HG02759 (cell line): Measurements from ENCODE around the gene GP1BB.
"Not testable (repeated sequence)": the region's sequence is repeated elsewhere in the genome, so short reads cannot be mapped to it uniquely, and the experiment has no call there.

ENCODE experiments used
- ATAC-seq: cut with Tn5 transposase; IDR thresholded peaks from one replicate; pipeline ENCODE4 v1.9.1; 2021; ENCODE audit warnings: mild to moderate bottlenecking, moderate library complexity; ENCODE audit not compliant: unreplicated experiment

GP1BB gene

DNA sequence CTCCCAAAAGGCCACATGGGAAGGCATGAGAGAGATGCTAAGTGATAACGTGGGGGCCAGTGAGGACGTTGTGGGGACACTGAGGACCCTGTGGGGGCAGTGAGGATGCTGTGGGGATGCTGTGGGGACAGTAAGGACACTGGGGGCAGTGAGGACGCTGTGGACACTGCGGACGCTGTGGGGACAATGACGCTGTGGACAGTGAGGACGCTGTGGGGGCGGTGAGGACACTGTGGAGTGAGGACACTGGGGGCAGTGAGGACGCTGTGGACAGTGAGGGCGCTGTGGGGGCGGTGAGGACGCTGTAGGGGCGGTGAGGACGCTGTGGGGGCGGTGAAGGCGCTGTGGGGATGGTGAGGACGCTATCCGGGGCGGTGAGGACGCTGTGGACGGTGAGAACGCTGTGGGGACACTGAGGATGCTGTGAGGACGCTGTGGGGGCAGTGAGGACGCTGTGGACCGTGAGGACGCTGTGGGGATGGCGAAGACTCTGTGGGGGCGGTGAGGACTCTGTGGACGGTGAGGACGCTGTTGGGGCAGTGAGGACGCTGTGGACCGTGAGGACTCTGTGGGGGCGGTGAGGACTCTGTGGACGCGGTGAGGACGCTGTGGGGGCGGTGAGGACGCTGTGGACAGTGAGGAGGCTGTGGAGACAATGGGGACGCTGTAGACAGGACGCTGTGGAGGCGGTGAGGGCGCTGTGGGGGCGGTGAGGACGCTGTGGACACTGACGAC is 1.8 kb downstream of the GP1BB start:
- no peak for ATAC-seq

DNA sequence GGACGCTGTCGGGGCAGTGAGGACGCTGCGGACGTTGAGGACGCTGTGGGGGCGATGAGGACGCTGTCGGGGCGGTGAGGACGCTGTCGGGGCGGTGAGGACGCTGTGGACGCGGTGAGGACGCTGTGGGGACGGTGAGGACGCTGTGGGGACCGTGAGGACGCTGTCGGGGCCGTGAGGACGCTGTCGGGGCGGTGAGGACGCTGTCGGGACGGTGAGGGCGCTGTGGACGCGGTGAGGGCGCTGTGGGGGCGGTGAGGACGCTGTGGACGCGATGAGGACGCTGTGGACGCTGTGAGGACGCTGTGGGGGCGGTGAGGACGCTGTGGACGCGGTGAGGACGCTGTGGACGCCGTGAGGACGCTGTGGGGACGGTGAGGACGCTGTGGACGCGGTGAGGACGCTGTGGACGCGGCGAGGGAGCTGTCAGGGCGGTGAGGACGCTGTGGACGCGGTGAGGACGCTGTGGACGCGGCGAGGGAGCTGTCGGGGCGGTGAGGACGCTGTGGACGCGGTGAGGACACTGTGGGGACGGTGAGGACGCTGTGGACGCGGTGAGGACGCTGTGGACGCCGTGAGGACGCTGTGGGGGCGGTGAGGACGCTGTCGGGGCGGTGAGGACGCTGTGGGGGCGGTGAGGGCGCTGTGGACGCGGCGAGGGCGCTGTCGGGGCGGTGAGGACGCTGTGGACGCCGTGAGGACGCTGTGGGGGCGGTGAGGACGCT is 2.9 kb downstream of the GP1BB start:
- ATAC-seq = not testable (repeated sequence)

DNA sequence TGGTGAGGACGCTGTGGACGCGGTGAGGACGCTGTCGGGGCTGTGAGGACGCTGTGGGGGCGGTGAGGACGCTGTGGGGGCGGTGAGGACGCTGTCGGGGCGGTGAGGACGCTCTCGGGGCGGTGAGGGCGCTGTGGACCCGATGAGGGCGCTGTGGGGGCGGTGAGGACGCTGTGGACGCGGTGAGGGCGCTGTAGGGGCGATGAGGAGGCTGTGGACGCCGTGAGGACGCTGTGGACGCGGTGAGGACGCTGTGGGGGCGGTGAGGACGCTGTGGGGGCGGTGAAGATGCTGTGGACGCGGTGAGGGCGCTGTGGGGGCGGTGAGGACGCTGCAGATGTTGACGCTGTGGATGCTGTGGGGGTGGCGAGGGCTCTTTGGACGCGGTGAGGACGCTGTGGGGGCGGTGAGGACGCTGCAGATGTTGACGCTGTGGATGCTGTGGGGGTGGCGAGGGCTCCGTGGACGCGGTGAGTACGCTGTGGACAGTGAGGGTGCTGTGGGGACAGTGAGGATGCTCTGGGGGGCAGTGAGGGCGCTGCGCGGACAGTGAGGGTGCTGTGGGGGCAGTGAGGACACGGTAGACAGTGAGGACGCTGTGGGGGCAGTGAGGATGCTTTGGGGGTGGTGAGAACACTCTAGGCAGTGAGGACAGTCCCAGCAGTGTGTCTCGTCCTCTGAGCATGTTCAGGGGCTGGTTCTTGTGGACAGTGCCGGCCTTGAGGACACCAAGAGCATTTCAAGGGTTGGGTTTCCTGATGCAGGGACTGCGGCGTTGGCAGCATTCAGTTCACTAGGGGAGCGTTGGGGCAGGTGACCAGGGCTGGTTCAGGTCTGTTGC is 4.2 kb downstream of the GP1BB start:
- ATAC-seq = no peak

DNA sequence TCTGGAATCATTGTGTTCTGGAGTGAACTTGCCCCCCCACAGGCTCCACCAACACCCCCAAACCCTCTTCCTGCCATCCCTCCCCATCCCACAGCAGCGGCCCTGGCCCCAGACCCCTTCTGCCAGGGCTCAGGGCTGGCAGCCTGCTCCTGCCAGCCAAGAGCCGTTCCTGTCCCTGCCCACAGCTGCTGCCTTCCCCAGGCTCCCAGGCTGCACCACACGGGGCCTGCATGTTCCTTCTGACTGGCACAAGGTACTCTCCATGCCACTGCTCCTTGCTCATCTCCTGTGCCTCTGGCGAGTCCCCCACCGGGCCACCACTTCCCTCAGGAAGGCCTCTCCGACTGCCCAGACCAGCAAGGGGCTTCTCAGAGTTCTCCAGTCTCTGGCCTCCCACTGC is 4.9 kb downstream of the GP1BB start:
- ATAC-seq = no peak

DNA sequence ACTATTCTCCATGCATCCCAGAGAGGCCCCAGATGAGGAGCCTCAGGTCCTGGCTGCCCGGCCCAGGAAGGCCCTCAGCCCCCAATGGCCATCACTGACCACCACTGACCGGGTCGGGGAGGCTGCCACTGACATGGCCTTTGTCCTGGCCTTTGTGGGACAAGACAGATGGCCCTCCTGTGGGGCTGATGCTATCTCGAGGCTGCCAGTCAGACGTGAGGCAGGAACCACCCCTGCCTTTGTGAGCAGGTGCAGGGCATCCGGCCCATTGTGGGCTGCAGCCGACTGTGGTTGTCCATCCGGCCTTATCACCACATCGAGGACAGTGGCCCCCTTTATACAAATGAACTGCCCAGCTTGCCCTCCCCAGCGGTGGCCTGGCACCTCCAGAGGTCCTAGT is 5.5 kb downstream of the GP1BB start:
- ATAC-seq = no peak

DNA sequence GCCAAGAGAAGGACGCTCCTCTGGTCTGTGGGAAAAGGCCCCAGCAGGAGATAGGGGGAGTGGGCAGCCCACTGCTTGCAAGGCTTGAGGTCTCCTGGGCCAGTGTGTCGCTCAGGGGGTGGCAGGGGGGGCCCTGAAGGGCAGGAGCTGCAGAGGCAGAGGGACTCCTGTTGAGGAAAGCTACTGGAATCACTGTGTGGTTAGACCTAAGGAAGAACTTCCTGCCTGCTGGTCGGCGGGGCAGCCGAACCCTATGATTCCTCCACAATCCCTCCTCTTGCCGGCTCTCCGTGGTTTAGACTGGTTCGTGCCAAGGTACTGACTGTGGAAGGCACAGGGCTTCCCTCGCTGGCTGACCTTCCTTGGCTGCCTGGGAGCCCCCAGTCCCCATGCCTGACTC is 6.2 kb downstream of the GP1BB start:
- no peak for ATAC-seq

DNA sequence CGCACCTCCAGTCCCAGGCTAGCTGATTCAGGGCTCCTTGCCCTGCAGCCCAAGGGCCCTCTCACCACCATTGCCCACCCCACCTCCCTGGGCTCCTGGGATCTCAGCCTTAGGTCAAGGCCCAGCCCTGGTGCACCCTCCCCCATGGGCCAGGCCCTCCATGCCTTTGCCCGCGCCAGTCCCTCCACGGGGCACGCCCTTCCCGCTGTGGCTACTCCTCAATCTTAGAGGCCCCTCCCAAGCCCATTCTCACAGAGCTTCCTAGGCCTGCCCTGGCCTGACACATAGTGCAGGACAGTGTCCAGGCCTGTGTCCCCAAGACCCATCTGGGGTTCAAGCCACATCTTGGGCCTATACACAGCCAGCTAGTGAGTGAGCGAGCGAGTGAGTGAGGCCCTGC is 6.9 kb downstream of the GP1BB start:
- ATAC-seq = no peak

DNA sequence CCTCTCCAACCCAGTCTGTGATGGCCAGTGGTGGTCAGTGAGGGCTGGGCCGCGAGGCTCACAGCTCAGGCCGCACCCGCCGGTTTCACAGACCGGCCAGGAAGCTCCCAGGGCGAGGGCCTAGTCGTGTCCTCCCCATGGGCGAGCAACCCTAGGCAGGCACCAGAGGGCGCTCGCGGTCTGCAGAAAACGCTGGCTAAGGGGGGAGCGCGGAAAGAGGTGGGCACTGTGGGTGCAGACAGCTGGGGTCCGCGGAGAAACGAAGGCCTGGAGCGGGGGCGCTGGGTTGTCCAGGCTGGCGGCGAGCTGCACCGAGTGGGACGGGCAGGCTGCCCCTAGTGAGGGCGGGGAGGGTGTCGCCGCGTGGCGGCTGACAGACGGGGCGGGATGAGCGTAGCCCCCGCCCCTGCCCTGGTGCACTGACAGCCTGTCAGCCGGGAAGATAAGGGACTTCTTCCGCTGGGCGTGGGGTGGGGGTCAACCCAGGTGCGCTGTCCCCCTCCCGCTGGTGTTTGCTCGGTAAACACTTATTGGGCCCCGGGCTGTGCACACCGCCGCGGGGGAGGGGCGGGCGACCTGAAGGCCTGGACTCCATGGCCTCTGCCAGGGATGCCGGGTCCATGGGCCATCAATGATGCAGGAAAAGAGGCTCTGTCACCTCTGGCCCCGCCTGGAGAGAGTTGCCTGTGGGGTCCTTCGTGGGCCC is 7.5 kb downstream of the GP1BB start:
- peak; percentile 78 for ATAC-seq

DNA sequence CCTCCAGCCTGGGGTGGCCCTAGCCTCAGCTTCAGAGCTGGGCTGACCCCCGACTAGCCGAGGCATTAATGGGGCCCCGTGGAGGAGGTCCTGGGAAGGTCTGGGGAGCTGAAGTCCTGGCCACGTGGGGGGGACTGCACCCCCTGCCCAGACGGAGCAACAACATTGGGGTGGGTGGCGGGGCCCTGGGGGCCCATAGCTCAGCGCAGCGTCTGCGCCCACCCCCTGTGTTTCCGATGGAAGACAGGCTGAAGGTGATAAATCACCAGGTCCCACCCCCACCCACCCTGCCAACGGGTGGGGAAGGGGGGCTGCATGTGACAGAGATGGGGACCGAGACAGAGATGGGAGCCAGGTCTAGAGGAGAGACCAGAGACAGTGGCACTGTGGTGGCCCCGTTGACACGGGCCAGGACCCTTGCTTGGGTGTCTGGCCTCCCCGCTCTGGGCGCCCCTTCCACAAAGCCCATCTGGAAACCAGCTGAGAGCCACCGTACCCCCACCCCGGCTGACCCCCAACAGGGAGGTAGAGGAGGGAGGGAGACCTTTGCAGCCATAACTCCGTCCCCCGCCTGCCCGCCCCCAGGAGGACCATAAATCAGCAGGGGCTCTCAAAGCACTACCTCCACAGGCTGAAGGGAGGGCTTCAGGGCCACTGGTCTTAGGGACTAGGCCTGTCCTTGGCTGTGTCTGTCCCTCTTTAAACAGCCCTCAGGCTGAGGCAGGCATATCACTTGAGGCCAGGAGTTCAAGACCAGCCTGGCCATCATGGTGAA is 8.2 kb downstream of the GP1BB start:
- no peak for ATAC-seq

DNA sequence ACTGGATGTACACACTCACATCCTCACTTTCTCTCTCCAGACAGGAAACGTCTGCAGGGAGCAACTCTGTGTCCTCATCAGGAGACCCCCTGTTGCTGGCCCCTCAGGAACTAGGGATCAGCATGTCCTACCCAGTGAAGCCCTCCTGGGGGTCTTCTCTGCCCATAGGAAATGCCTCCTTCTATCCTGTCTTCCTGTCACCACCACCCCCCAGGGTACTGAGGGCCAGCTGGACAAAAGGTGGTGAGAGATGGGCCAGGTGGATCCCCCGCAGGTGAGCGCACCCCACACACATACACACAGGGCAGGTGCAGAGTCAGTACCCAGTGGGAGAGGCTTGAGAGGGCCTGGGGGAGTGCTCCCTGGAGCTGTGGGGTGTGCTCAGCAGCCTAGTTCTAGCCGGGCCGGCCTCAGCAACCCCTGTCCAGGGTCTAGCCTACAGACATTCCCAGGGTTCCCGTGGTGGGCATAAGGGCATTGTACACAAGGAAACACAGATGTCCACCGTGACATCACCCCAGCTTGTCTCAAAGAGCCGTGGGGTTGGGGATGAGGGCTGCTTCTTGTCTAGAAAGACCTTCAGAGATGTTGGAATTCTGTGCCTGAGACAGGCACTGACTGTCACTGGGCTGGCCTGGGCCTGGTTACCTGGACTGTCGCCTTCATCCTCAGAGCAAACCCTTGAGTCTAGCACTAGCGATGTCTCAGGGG is 9.2 kb downstream of the GP1BB start:
- ATAC-seq = no peak

DNA sequence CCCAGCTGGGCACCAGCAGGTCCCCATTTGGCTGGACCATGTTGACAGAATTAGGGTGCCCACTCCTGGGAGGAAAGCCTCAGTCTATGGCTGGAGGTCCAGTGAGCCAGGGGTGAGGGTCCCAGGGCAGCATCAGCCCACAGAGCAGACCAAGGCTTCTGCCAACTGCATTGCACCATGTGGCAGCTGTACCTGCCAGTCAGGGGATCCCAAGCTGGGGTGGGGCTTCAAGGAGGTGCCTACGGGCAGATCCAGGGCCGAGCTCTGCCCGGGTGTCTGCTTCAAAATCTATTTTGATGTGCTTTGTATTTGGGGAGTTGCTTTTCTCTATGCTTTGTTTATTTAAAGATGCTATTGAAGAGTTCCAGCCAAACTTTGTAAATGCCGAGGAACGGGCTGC is 10.4 kb downstream of the GP1BB start:
- ATAC-seq = no peak

DNA sequence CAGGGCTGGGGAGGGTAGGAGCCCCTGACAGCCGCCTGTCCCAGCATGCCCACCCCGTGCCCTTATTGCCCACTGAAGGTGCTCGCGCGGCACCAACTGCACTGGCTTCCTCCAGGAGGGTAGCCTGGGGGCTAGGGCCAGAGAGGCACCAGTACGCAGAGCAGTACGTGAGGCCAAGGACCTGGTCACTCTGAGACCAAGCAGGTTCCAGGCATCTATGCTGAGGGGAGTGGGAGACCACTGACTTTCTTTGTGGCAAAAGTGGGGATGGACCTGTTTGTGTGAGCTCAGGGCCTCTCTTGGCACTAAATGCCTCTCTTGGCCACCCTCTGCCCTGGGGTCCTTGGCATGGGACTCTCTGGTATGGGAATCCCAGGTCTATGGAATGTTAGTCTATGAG is 10.8 kb downstream of the GP1BB start:
- ATAC-seq = no peak

DNA sequence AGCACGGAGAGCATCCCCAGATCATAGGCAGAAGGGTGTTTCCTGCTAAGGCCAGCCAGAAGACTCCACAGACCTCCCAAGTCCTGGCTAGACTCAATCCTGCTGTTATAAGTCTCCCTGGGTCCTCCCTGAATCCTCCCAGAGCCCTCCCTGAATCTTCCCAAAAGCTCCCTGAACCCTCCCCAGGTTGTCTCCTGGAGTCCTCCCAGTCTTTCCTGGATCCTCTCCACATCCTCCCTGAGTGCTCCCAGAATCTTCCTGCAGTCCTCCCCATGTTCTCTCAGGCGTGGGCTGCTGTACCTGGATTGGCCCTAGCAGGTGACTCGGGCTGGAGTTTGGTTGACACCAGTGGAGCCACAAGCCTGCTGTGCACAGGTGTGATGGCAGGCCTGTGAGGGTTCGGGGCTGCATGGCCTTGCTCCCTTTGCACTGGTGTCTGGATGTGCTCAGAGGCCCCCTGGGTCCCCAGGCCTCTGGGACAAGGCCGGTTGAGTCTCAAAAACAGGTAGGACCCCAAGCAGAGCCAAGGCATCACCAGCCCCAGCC is 11.6 kb downstream of the GP1BB start:
- no peak for ATAC-seq

DNA sequence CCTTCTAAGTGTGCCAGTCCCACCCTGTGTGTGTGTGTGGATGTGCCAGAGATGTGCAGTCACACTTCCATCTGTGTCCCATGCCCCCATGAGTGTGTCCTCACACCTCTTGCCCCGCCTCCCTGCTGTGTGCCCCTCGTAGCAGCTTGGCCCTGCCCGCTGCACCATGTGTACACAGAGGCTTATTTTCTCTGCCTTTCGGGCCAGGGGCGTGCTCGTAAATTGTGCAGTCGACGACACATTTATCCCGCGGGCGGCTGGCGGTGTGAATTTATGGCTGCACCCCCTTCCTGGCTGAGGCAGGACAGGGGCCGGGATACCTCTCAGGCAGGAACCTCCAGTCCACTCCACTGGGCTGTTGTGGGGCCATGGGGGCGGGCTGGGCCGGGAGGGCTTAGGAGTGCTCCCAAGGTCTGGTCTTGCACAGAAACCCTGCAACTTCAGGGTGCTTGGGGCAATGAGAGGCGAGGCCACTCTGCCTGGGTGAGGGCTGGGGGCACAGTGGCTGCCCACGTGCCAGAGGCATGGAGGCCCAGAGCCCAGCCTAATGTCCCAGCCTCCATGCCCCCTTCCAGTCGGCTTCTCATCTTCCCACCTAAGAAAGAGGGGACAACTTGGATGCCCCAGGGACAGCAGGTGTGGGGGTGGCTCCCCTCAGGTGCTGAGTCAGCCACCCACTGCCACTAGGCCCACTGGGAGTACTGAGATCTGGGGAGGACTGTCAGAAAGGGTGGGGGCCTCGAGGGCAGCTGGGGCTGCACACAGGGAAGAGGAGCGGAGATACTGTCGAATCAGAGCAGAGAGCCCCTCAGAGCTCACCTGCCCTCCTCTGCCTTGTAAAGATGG is 12.5 kb downstream of the GP1BB start:
- ATAC-seq = no peak

DNA sequence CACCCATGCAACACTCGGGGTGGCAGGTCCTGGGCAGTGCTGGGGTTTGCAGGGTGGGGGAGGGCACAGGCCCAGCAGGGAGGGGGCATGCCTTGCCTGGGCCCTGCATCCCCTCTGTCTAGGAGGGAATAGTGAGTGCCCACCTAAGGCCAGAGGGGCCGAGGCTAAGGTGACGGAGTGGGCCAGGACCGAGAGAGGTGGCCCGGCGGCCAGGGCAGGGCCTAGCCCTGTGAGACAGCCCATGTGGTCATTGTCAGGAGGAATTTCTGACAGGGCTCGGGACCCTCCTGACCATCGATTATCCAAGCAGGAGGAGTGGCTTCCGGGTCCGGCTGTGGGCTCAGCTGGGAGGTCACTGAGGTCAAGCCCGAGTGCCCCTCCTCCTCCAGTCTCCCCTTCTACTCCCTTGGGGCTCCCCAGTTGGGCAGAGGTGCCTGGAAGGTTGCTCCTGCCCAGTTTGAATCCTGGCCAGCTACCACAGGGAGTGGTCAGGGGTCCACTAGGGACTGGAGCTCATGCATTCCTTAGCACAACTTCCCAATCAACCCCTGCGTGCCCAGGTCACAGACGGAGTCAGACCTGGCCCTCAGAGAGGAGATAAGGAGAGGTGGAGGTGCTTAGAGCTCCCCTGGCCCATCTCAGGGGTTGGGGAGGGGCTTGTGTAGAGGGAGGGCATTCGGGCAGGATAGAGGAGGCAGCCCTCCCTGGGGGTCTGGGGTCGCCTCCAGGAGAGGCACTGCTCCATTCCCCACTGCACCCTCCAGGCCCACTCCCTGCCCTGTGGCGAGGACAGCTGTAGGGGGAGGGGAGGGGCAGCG is 14.7 kb downstream of the GP1BB start:
- ATAC-seq = no peak

DNA sequence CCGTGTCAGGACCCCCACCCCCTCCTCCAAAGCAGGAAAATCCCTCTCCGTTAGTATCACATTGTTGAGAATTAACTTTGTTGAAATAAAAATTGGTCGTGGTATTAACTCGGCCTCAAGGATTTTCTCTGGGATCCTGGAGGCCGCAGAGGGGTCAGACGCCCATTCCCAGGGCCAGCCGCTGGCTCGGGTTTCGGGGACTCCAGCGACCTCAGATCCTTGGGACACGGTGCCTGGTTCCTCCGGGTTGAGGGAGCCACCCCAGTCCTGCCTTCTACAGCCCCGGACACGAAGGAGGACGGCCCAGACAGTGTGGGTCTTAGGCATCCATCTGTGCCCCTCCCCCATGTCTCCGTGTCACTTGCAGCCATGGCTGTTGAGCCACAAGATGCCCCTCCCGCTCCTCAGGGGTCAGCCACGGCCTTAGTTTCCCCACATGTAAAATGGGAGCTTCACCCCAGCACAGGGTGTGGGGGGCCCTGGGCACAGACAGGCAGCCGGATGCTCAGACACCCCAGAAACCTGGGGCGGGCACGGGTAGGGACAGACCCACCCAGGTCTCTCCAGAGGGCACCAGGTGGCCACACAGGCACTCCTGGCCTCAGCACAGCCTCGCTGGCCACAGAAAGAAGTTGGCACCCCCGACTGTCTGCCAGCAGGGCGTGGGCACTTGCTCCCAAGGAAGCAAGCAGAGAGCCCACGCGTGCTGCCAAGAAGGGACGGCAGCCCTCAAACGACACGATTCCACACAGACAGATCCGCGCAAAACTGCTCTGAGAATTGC is 15.5 kb downstream of the GP1BB start:
- no peak for ATAC-seq

DNA sequence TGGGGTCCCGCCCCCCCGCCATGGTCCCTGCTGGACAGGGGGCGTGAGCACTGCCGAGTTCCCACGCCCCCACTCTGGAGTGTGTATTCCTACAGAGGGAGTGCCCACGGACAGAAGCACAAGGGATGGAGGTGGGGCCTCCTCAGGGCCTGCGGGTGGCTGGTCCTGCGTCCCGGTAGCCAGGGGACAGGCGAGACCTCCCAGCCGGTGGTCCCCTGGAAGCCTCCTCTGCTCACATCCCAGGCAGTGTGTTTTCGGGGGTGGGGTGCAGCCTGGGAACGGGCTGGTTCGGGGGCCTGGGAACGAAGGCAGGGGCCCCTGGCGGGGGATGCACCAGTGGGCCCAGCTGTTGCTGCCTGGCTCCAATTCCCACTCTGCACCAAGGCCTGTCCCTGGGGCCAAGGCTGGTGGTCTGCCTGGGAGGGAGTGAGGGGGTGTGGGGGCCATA is 16.1 kb downstream of the GP1BB start:
- no peak for ATAC-seq
